ENCODE results near the gene PTPN13.
"Not testable (repeated sequence)": the region's sequence is repeated elsewhere in the genome, so short reads cannot be mapped to it uniquely, and the experiment has no call there.

The PTPN13 gene

GRCh38 chr4:86641516-86642090 is 47.5 kb downstream of the PTPN13 start:
- H3K36me3 Mint-ChIP-seq, result no peaks in the 10 kb centered on the region
- DNase-seq (ENCODE audit: low spot score in 2 of 2) (no peak), ATAC-seq (ENCODE audit: low read depth) (no peak)
- no peak overlapping the region for H3K4me3 Mint-ChIP-seq
- no peak overlapping the region for H3K27ac Mint-ChIP-seq
- no peaks in the 10 kb centered on the region for H3K27me3 Mint-ChIP-seq
- no peaks in the 10 kb centered on the region for H3K4me1 Mint-ChIP-seq
- peaks cover 3% of the 10 kb centered on the region for H3K9me3 Mint-ChIP-seq

GRCh38 chr4:86644892-86645291 is 50.8 kb downstream of the PTPN13 start:
- Mint-ChIP-seq H3K4me1 (no peaks in the 10 kb centered on the region), H3K9me3 (peaks cover 6% of the 10 kb centered on the region), H3K27ac (no peak overlapping the region), H3K4me3 (no peak overlapping the region), H3K36me3 (no peaks in the 10 kb centered on the region), H3K27me3 (no peaks in the 10 kb centered on the region)
- ATAC-seq (ENCODE audit: low read depth) (no peak), DNase-seq (ENCODE audit: low spot score in 2 of 2) (no peak)

GRCh38 chr4:86652332-86652932 is 58.3 kb downstream of the PTPN13 start:
- DNase-seq (ENCODE audit: low spot score in 2 of 2), result no peak
- H3K9me3 Mint-ChIP-seq, result peaks cover 20% of the 10 kb centered on the region
- no peak overlapping the region for H3K27ac Mint-ChIP-seq
- H3K4me3 Mint-ChIP-seq, result no peak overlapping the region
- H3K27me3 Mint-ChIP-seq, result no peaks in the 10 kb centered on the region
- H3K4me1 Mint-ChIP-seq, result no peaks in the 10 kb centered on the region
- H3K36me3 Mint-ChIP-seq, result peaks cover 2% of the 10 kb centered on the region
- no peak for ATAC-seq (ENCODE audit: low read depth)

GRCh38 chr4:86653237-86653865 is 59.2 kb downstream of the PTPN13 start:
- DNase-seq (ENCODE audit: low spot score in 2 of 2) (no peak), ATAC-seq (ENCODE audit: low read depth) (no peak)
- Mint-ChIP-seq H3K4me3 (no peak overlapping the region), H3K27me3 (peaks cover 4% of the 10 kb centered on the region), H3K27ac (no peak overlapping the region), H3K4me1 (no peaks in the 10 kb centered on the region), H3K36me3 (peaks cover 2% of the 10 kb centered on the region), H3K9me3 (peaks cover 21% of the 10 kb centered on the region)

- not testable (repeated sequence) for ATAC-seq (ENCODE audit: low read depth); DNase-seq (ENCODE audit: low spot score in 2 of 2); H3K4me1 Mint-ChIP-seq; H3K4me3 Mint-ChIP-seq; H3K36me3 Mint-ChIP-seq; H3K27me3 Mint-ChIP-seq; H3K27ac Mint-ChIP-seq
- H3K9me3 Mint-ChIP-seq, result peaks cover 13% of the 10 kb centered on the region
Observed at GRCh38 chr4:86656781-86657180, 62.7 kb downstream of the PTPN13 start.

GRCh38 chr4:86657382-86657781 is 63.3 kb downstream of the PTPN13 start:
- DNase-seq (ENCODE audit: low spot score in 2 of 2), result no peak
- H3K9me3 Mint-ChIP-seq, result peaks cover 13% of the 10 kb centered on the region

GRCh38 chr4:86657910-86658309 is 63.8 kb downstream of the PTPN13 start:
- peaks cover 9% of the 10 kb centered on the region for H3K9me3 Mint-ChIP-seq
- ATAC-seq (ENCODE audit: low read depth) (no peak), DNase-seq (ENCODE audit: low spot score in 2 of 2) (no peak)
- H3K36me3 Mint-ChIP-seq, result peaks cover 2% of the 10 kb centered on the region
- H3K4me3 Mint-ChIP-seq, result no peak overlapping the region
- no peaks in the 10 kb centered on the region for H3K4me1 Mint-ChIP-seq
- H3K27me3 Mint-ChIP-seq, result peaks cover 5% of the 10 kb centered on the region
- H3K27ac Mint-ChIP-seq, result no peak overlapping the region

More at GRCh38 chr4:86657382-86657781, 63.3 kb downstream of the PTPN13 start:
- no peak for ATAC-seq (ENCODE audit: low read depth)
- Mint-ChIP-seq H3K4me1 (no peaks in the 10 kb centered on the region), H3K27me3 (peaks cover 5% of the 10 kb centered on the region), H3K4me3 (no peak overlapping the region), H3K36me3 (peaks cover 2% of the 10 kb centered on the region), H3K27ac (no peak overlapping the region)

- Mint-ChIP-seq H3K4me3 (no peak overlapping the region), H3K4me1 (no peaks in the 10 kb centered on the region), H3K27ac (no peak overlapping the region), H3K36me3 (peaks cover 2% of the 10 kb centered on the region), H3K27me3 (peaks cover 5% of the 10 kb centered on the region), H3K9me3 (peaks cover 4% of the 10 kb centered on the region)
- ATAC-seq (ENCODE audit: low read depth) (no peak), DNase-seq (ENCODE audit: low spot score in 2 of 2) (no peak)
Observed at GRCh38 chr4:86660401-86660800, 66.3 kb downstream of the PTPN13 start.

- H3K36me3 Mint-ChIP-seq, result no peaks in the 10 kb centered on the region
- H3K4me1 Mint-ChIP-seq, result no peaks in the 10 kb centered on the region
- no peak overlapping the region for H3K4me3 Mint-ChIP-seq
- H3K9me3 Mint-ChIP-seq, result peaks cover 2% of the 10 kb centered on the region
- DNase-seq (ENCODE audit: low spot score in 2 of 2) (no peak), ATAC-seq (ENCODE audit: low read depth) (no peak)
- peaks cover 5% of the 10 kb centered on the region for H3K27me3 Mint-ChIP-seq
- no peak overlapping the region for H3K27ac Mint-ChIP-seq
Observed at GRCh38 chr4:86661006-86661405, 66.9 kb downstream of the PTPN13 start.

- Mint-ChIP-seq H3K27me3 (peaks cover 5% of the 10 kb centered on the region), H3K9me3 (peaks cover 2% of the 10 kb centered on the region), H3K36me3 (no peaks in the 10 kb centered on the region), H3K4me1 (no peaks in the 10 kb centered on the region), H3K27ac (no peak overlapping the region), H3K4me3 (no peak overlapping the region)
- no peak for DNase-seq (ENCODE audit: low spot score in 2 of 2)
- ATAC-seq (ENCODE audit: low read depth), result no peak
Observed at GRCh38 chr4:86661418-86661817, 67.3 kb downstream of the PTPN13 start.

- Mint-ChIP-seq H3K4me1 (no peaks in the 10 kb centered on the region), H3K36me3 (no peaks in the 10 kb centered on the region), H3K27ac (no peak overlapping the region), H3K4me3 (no peak overlapping the region), H3K9me3 (peaks cover 2% of the 10 kb centered on the region), H3K27me3 (peaks cover 1% of the 10 kb centered on the region)
- ATAC-seq (ENCODE audit: low read depth) (no peak), DNase-seq (ENCODE audit: low spot score in 2 of 2) (no peak)
Observed at GRCh38 chr4:86664959-86665358, 70.8 kb downstream of the PTPN13 start.

GRCh38 chr4:86670298-86670697 is 76.2 kb downstream of the PTPN13 start:
- Mint-ChIP-seq H3K4me3 (no peak overlapping the region), H3K27ac (no peak overlapping the region), H3K36me3 (no peaks in the 10 kb centered on the region), H3K27me3 (no peaks in the 10 kb centered on the region), H3K9me3 (peaks cover 2% of the 10 kb centered on the region), H3K4me1 (no peaks in the 10 kb centered on the region)
- ATAC-seq (ENCODE audit: low read depth), result no peak
- DNase-seq (ENCODE audit: low spot score in 2 of 2), result no peak

GRCh38 chr4:86670756-86671155 is 76.6 kb downstream of the PTPN13 start:
- Mint-ChIP-seq H3K4me3 (no peak overlapping the region), H3K9me3 (peaks cover 2% of the 10 kb centered on the region), H3K36me3 (no peaks in the 10 kb centered on the region), H3K4me1 (no peaks in the 10 kb centered on the region), H3K27ac (no peak overlapping the region), H3K27me3 (no peaks in the 10 kb centered on the region)
- DNase-seq (ENCODE audit: low spot score in 2 of 2), result no peak
- ATAC-seq (ENCODE audit: low read depth), result no peak

- ATAC-seq (ENCODE audit: low read depth), result no peak
- DNase-seq (ENCODE audit: low spot score in 2 of 2), result no peak
- Mint-ChIP-seq H3K4me1 (no peaks in the 10 kb centered on the region), H3K4me3 (no peak overlapping the region), H3K27ac (no peak overlapping the region), H3K9me3 (no peaks in the 10 kb centered on the region), H3K27me3 (no peaks in the 10 kb centered on the region), H3K36me3 (no peaks in the 10 kb centered on the region)
Observed at GRCh38 chr4:86675548-86675947, 81.4 kb downstream of the PTPN13 start.

- Mint-ChIP-seq H3K9me3 (peaks cover 1% of the 10 kb centered on the region), H3K27ac (no peak overlapping the region), H3K27me3 (no peaks in the 10 kb centered on the region), H3K4me3 (no peak overlapping the region), H3K4me1 (no peaks in the 10 kb centered on the region), H3K36me3 (no peaks in the 10 kb centered on the region)
- no peak for DNase-seq (ENCODE audit: low spot score in 2 of 2)
- no peak for ATAC-seq (ENCODE audit: low read depth)
Observed at GRCh38 chr4:86678796-86679195, 84.7 kb downstream of the PTPN13 start.

All from memory B cell (primary cell).